HG03378 (cell line): ENCODE data around the gene PURB.
"Not testable (repeated sequence)": the region's sequence is repeated elsewhere in the genome, so short reads cannot be mapped to it uniquely, and the experiment has no call there.

Experiments used
- ATAC-seq: cut with Tn5 transposase; IDR thresholded peaks from one replicate; pipeline ENCODE4 v1.9.1; 2021; ENCODE audit warnings: mild to moderate bottlenecking, moderate library complexity; ENCODE audit not compliant: unreplicated experiment

The PURB gene

GRCh38 chr7:44854644-44855364 lies 30.5 kb downstream of the PURB start:
- ATAC-seq = no peak

GRCh38 chr7:44853391-44853790 lies 31.9 kb downstream of the PURB start:
- ATAC-seq = no peak

- ATAC-seq = no peak
These were observed 32.7 kb downstream of the PURB start for GRCh38 chr7:44852590-44852989.

- ATAC-seq = no peak
These were observed 35.3 kb downstream of the PURB start for GRCh38 chr7:44849885-44850544.

GRCh38 chr7:44849259-44849884 lies 36.0 kb downstream of the PURB start:
- no peak for ATAC-seq

- ATAC-seq = peak; percentile 88
These were observed 37.3 kb downstream of the PURB start, which contains the start of gene H2AZ2 for GRCh38 chr7:44847920-44848634. Gene H2AZ2 (minus strand): TSS chr7:44848087. CDS start chr7:44847971, 116 bp downstream.

- ATAC-seq = peak; percentile 56
These were observed 37.8 kb downstream of the PURB start for GRCh38 chr7:44847509-44847919.

- no peak for ATAC-seq
These were observed 38.4 kb downstream of the PURB start for GRCh38 chr7:44846816-44847508.

- not testable (repeated sequence) for ATAC-seq
These were observed 38.9 kb downstream of the PURB start for GRCh38 chr7:44846390-44846789.

GRCh38 chr7:44845451-44845850 lies 39.9 kb downstream of the PURB start:
- no peak for ATAC-seq

GRCh38 chr7:44843440-44843839 lies 41.9 kb downstream of the PURB start:
- not testable (repeated sequence) for ATAC-seq

- ATAC-seq = not testable (repeated sequence)
These were observed 42.7 kb downstream of the PURB start for GRCh38 chr7:44842675-44843074.

- ATAC-seq = no peak
These were observed 46.6 kb downstream of the PURB start for GRCh38 chr7:44838751-44839150.

- no peak for ATAC-seq
These were observed 57.8 kb downstream of the PURB start for GRCh38 chr7:44827567-44827966.
